HCT116 (cell line): ENCODE measurements around the gene PPT2. TPM values are rescaled to one million over a fixed set of nuclear protein-coding genes. Genes with fewer than 3 reads are reported as not detected.

Experiments used
- ATAC-seq: fragments of 200-7000 bp; cut with Tn5 transposase; 2 replicates; pipeline ENCODE4 v1.9.1; 2020; ENCODE audit warnings: mild to moderate bottlenecking, moderate library complexity
- BruUV-seq: library from RNA; stranded (reverse); fragments of 400-500 nt; replicated peaks from 2 replicates; lab custom pipeline; 2021; lab: Mats Ljungman, UMichigan
- CTCF ChIA-PET: fragments of 300-600 bp; sonication (Branson Sonifier 250); formaldehyde crosslinking; loops from one replicate; lab custom pipeline; 2021; ENCODE audit warnings: antibody characterized with exemption; lab: Charles Lee
- POLR2A ChIA-PET: fragments of 300-600, 350-600 bp; sonication (Branson Sonifier 250); formaldehyde crosslinking; loops from one replicate; lab custom pipeline; 2021; ENCODE audit warnings: antibody characterized with exemption; lab: Charles Lee
- RAD21 ChIA-PET, 2 experiments: fragments of 300-600 bp; sonication (Branson Sonifier 250); formaldehyde crosslinking; loops; one replicate each; lab custom pipeline; 2023; ENCODE audit warnings: low total read pairs in 2 of 2; ENCODE audit not compliant: uncharacterized antibody in 2 of 2, unreplicated experiment in 2 of 2, low non-redundant PET in 1 of 2; lab: Charles Lee
- DNase-seq: peaks from one replicate; pipeline ENCODE4 v3.0.0-alpha.2; 2010; ENCODE audit warnings: low read depth, low spot score
- H2AFZ ChIP-seq: fragments of 200-600 bp; shearing (Covaris generic), sonication (generic); 2 replicates; pipeline ENCODE4 v1.6.1; 2017; ENCODE audit warnings: low read depth, mixed run types, mixed read lengths, antibody characterized with exemption, low read length; ENCODE audit not compliant: poor library complexity, severe bottlenecking
- H3K27ac ChIP-seq: 2 replicates; pipeline ENCODE4 v1.5.1; 2012; ENCODE audit warnings: low read depth, low read length
- H3K27me3 ChIP-seq: fragments of 200-600 bp; sonication (generic); 2 replicates; pipeline ENCODE4 v1.6.1; 2016; ENCODE audit warnings: mixed run types, low read length, mixed read lengths; ENCODE audit not compliant: insufficient read depth
- H3K36me3 ChIP-seq, 2 experiments: fragments of 200-500 bp in 1 of 2; fragments of 200-600 bp in 1 of 2; sonication (Bioruptor generic) in 1 of 2; sonication (generic) in 1 of 2; 2 replicates each; pipeline versions ENCODE4 v1.5.1 to v1.6.1; 2014 to 2016; ENCODE audit warnings: low read length in 2 of 2, inconsistent platforms in 1 of 2, mixed read lengths in 1 of 2, mixed run types in 1 of 2; ENCODE audit not compliant: insufficient read depth in 2 of 2, control insufficient read depth in 1 of 2
- H3K4me1 ChIP-seq, 2 experiments: fragments of 200-600 bp in 1 of 2; sonication (generic) in 1 of 2; 2 replicates each; pipeline versions ENCODE4 v1.5.1 to v1.6.1; 2012 to 2017; ENCODE audit warnings: low read length in 2 of 2, inconsistent platforms in 1 of 2, mild to moderate bottlenecking in 1 of 2, mixed read lengths in 1 of 2, mixed run types in 1 of 2, moderate library complexity in 1 of 2; ENCODE audit not compliant: insufficient read depth in 2 of 2, control insufficient read depth in 1 of 2
- H3K4me2 ChIP-seq: fragments of 200-600 bp; sonication (generic); 2 replicates; pipeline ENCODE4 v1.6.1; 2017; ENCODE audit warnings: mixed run types, low read length, mixed read lengths
- H3K4me3 ChIP-seq, 2 experiments: fragments of 200-600 bp in 1 of 2; sonication (generic) in 1 of 2; replicated peaks in 1 of 2; 2 replicates each; pipeline ENCODE4 v1.5.1; 2011 to 2016; ENCODE audit warnings: low read length in 2 of 2, control low read depth in 1 of 2, low read depth in 1 of 2, mild to moderate bottlenecking in 1 of 2, mixed read lengths in 1 of 2, mixed run types in 1 of 2
- H3K79me2 ChIP-seq: fragments of 200-600 bp; sonication (generic); 2 replicates; pipeline ENCODE4 v1.6.1; 2017; ENCODE audit warnings: mild to moderate bottlenecking, mixed run types, low read length, moderate library complexity, mixed read lengths; ENCODE audit not compliant: insufficient read depth
- H3K9ac ChIP-seq: fragments of 200-600 bp; sonication (generic); 2 replicates; pipeline ENCODE4 v1.6.1; 2016; ENCODE audit warnings: low read length, mixed read lengths
- H3K9me2 ChIP-seq: fragments of 200-600 bp; sonication (generic), shearing (Covaris generic); 2 replicates; pipeline ENCODE4 v1.6.1; 2017; ENCODE audit warnings: mixed run types, mild to moderate bottlenecking, moderate library complexity; ENCODE audit not compliant: insufficient read depth
- H3K9me3 ChIP-seq, 2 experiments: fragments of 200-500 bp in 1 of 2; fragments of 200-600 bp in 1 of 2; sonication (Bioruptor generic) in 1 of 2; sonication (generic) in 1 of 2; 2 replicates each; pipeline ENCODE4 v1.6.1; 2014 to 2017; ENCODE audit warnings: low read length in 2 of 2, mixed read lengths in 2 of 2, inconsistent platforms in 1 of 2, low read depth in 1 of 2, mild to moderate bottlenecking in 1 of 2, mixed run types in 1 of 2, moderate library complexity in 1 of 2; ENCODE audit not compliant: control insufficient read depth in 1 of 2, insufficient read depth in 1 of 2
- H4K20me1 ChIP-seq: fragments of 200-600 bp; sonication (generic), shearing (Covaris generic); 2 replicates; pipeline ENCODE4 v1.6.1; 2017; ENCODE audit warnings: mixed run types, mild to moderate bottlenecking, moderate library complexity; ENCODE audit not compliant: insufficient read depth
- ATF3 ChIP-seq: IDR thresholded peaks from 2 replicates; pipeline ENCODE4 v1.6.1; 2012
- CBX3 ChIP-seq: IDR thresholded peaks from 2 replicates; pipeline ENCODE4 v1.6.1; 2012; ENCODE audit warnings: low read depth
- CEBPB ChIP-seq: IDR thresholded peaks from 2 replicates; pipeline ENCODE4 v1.6.1; 2012; ENCODE audit warnings: low read depth
- FOSL1 ChIP-seq: IDR thresholded peaks from 2 replicates; pipeline ENCODE4 v1.6.1; 2012; ENCODE audit warnings: low read depth
- JUND ChIP-seq: IDR thresholded peaks from 2 replicates; pipeline ENCODE4 v1.6.1; 2012
- POLR2A ChIP-seq: IDR thresholded peaks from 2 replicates; pipeline ENCODE4 v1.7.0; 2011; ENCODE audit warnings: borderline replicate concordance; ENCODE audit not compliant: insufficient read depth, insufficient read length; ENCODE audit errors: extremely low read depth
- POLR2AphosphoS5 ChIP-seq: IDR thresholded peaks from 2 replicates; pipeline ENCODE4 v1.6.1; 2011; ENCODE audit warnings: mild to moderate bottlenecking, low read depth, low read length, moderate library complexity
- SP1 ChIP-seq: IDR thresholded peaks from 2 replicates; pipeline ENCODE4 v1.6.1; 2012; ENCODE audit warnings: low read depth
- SRF ChIP-seq: IDR thresholded peaks from 2 replicates; pipeline ENCODE4 v1.6.1; 2012; ENCODE audit warnings: low read depth
- TCF7L2 ChIP-seq: IDR thresholded peaks from 2 replicates; pipeline ENCODE4 v1.7.0; 2011; ENCODE audit warnings: borderline replicate concordance, inconsistent platforms; ENCODE audit not compliant: insufficient read depth, insufficient read length; ENCODE audit errors: extremely low read depth
- ZBTB33 ChIP-seq: IDR thresholded peaks from 2 replicates; pipeline ENCODE4 v1.6.1; 2011; ENCODE audit warnings: mild to moderate bottlenecking, low read length, moderate library complexity; ENCODE audit not compliant: insufficient replicate concordance; ENCODE audit errors: extremely low read depth
- ZFX ChIP-seq: fragments of 450-650 bp; IDR thresholded peaks from 2 replicates; pipeline ENCODE4 v1.6.1; 2017
- intact Hi-C: fragments of 100-400 bp; cut with micrococcal nuclease; formaldehyde crosslinking; loops from 2 replicates; pipeline ENCODE4 v1.10.0; 2022
- total RNA-seq: library from RNA; stranded (reverse); gene quantifications from one replicate; pipeline ENCODE4 v1.2.1, GENCODE V29; 2021; ENCODE audit not compliant: unreplicated experiment
- TF ChIP-seq, protein P1 (sequence below): IDR thresholded peaks from 2 replicates; pipeline ENCODE4 v1.6.1; 2012
- TF ChIP-seq, protein P2 (sequence below): IDR thresholded peaks from 2 replicates; pipeline ENCODE4 v1.6.1; 2012; ENCODE audit warnings: low read depth

The PPT2 gene
- total RNA-seq, 1 experiment from 2014 or later, result 21.0 TPM

DNA sequence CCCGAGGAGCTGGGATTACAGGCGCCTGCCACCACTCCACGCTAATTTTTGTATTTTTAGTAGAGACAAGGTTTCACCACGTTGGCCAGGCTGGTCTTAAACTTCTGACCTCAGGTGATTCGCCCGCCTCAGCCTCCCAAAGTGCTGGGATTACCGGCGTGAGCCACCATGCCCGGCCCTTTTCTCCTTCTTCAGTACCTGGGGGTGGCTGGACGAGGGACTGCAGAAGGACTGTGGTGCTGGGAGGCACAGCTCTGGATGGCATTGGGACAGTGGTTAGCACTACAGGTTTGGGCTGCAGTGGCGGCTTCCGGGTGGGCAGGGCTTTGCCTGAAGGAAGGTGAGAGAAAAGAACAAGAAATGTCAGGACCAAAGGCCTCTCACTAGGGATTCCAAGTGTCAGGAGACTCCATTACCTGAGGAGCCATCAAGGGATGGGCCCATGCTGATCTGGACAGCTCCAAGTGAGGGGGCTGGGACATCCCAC lies 33.3 kb upstream of the PPT2 start:
- H3K79me2 ChIP-seq, result no peaks in the 10 kb centered on the region; the same call in 1 of the 2 replicates
- TF ChIP-seq CBX3, result no peak
- no peak for TF ChIP-seq ATF3
- H3K4me2 ChIP-seq, result no peak overlapping the region
- intact Hi-C loops, result no loop called here
- no peaks in the 10 kb centered on the region for H3K9me2 ChIP-seq
- H3K27me3 ChIP-seq, result no peaks in the 10 kb centered on the region
- no peak for DNase-seq
- H3K9ac ChIP-seq, result no peak overlapping the region
- BruUV-seq, result no TSS peak
- no peaks in the 10 kb centered on the region for H3K9me3 ChIP-seq
- H2AFZ ChIP-seq, result no peak overlapping the region
- RAD21 ChIA-PET, result no interaction called here
- POLR2A ChIA-PET, result no interaction called here
- H3K4me1 ChIP-seq, result peaks cover 0 to 8% of the 10 kb centered on the region in 2 experiments; a peak in 2 of 4 replicates
- CTCF ChIA-PET, result no interaction called here
- H3K4me3 ChIP-seq, result no peak overlapping the region
- H3K27ac ChIP-seq, result no peak overlapping the region
- peaks cover 16 to 23% of the 10 kb centered on the region in 2 experiments for H3K36me3 ChIP-seq
- no peaks in the 10 kb centered on the region for H4K20me1 ChIP-seq
- ATAC-seq, result no peak

DNA sequence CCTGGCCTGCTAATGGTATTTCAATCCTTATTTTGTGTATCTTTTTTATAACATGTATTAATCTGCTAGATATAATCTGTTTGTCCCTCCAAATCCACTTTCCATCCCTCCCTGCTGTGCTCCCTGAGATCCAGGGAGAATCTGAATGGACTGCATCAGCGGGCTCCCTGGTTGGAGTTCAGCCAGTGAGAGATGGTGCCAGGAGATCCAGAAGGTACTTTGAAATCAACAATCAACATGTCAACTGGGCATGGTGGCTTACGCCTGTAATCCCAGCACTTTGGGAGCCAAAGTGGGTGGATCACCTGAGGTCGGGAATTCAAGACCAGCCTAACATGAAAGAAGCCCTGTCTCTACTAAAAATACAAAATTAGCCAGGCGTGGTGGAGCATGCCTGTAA lies 30.3 kb upstream of the PPT2 start:
- ATAC-seq, result no peak
- intact Hi-C loops, result no loop called here
- no TSS peak for BruUV-seq
- H3K27me3 ChIP-seq, result no peaks in the 10 kb centered on the region
- no peak for DNase-seq
- no peak overlapping the region for H3K27ac ChIP-seq
- ChIA-PET RAD21 (no interaction called here), CTCF (no interaction called here), POLR2A (no interaction called here)
- H3K4me3 ChIP-seq, result no peak overlapping the region
- no peak overlapping the region for H3K9ac ChIP-seq
- H3K79me2 ChIP-seq, result peaks cover 16% of the 10 kb centered on the region; the same call in 1 of the 2 replicates
- TF ChIP-seq, protein P1, sequence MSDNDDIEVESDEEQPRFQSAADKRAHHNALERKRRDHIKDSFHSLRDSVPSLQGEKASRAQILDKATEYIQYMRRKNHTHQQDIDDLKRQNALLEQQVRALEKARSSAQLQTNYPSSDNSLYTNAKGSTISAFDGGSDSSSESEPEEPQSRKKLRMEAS, result no peak
- no peak for TF ChIP-seq ATF3
- TF ChIP-seq ZBTB33, result no peak
- no peak for TF ChIP-seq TCF7L2
- TF ChIP-seq POLR2AphosphoS5, result no peak
- no peak for TF ChIP-seq SP1
- TF ChIP-seq POLR2A, result no peak
- TF ChIP-seq, protein P2, sequence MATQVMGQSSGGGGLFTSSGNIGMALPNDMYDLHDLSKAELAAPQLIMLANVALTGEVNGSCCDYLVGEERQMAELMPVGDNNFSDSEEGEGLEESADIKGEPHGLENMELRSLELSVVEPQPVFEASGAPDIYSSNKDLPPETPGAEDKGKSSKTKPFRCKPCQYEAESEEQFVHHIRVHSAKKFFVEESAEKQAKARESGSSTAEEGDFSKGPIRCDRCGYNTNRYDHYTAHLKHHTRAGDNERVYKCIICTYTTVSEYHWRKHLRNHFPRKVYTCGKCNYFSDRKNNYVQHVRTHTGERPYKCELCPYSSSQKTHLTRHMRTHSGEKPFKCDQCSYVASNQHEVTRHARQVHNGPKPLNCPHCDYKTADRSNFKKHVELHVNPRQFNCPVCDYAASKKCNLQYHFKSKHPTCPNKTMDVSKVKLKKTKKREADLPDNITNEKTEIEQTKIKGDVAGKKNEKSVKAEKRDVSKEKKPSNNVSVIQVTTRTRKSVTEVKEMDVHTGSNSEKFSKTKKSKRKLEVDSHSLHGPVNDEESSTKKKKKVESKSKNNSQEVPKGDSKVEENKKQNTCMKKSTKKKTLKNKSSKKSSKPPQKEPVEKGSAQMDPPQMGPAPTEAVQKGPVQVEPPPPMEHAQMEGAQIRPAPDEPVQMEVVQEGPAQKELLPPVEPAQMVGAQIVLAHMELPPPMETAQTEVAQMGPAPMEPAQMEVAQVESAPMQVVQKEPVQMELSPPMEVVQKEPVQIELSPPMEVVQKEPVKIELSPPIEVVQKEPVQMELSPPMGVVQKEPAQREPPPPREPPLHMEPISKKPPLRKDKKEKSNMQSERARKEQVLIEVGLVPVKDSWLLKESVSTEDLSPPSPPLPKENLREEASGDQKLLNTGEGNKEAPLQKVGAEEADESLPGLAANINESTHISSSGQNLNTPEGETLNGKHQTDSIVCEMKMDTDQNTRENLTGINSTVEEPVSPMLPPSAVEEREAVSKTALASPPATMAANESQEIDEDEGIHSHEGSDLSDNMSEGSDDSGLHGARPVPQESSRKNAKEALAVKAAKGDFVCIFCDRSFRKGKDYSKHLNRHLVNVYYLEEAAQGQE, result no peak
- TF ChIP-seq ZFX, result no peak
- no peak for TF ChIP-seq SRF
- no peak for TF ChIP-seq JUND
- no peak for TF ChIP-seq CBX3
- no peak for TF ChIP-seq FOSL1
- TF ChIP-seq CEBPB, result no peak
- no peak overlapping the region for H2AFZ ChIP-seq
- no peak overlapping the region for H3K4me2 ChIP-seq
- H3K9me2 ChIP-seq, result no peaks in the 10 kb centered on the region
- no peaks in the 10 kb centered on the region for H4K20me1 ChIP-seq
- H3K4me1 ChIP-seq, result peaks cover 12 to 23% of the 10 kb centered on the region in 2 experiments
- no peaks in the 10 kb centered on the region for H3K9me3 ChIP-seq
- peaks cover 8 to 9% of the 10 kb centered on the region in 2 experiments for H3K36me3 ChIP-seq
